Measurements from ENCODE around the gene SCGB1A1.
"Not testable (repeated sequence)": the region's sequence is repeated elsewhere in the genome, so short reads cannot be mapped to it uniquely, and the experiment has no call there.

The SCGB1A1 gene

GRCh38 chr11:62444835-62445234, 26.0 kb downstream of the SCGB1A1 start:
- DNase-seq (ENCODE audit: insufficient read length, low spot score) (no peak), FAIRE-seq (no peak)

- DNase-seq (ENCODE audit: insufficient read length, low spot score), result no peak
- no peak for FAIRE-seq
Observed at GRCh38 chr11:62445314-62445740, 26.5 kb downstream of the SCGB1A1 start.

GRCh38 chr11:62446091-62446490, 27.3 kb downstream of the SCGB1A1 start:
- FAIRE-seq, result no peak
- no peak for DNase-seq (ENCODE audit: insufficient read length, low spot score)

- FAIRE-seq, result no peak
- no peak for DNase-seq (ENCODE audit: insufficient read length, low spot score)
Observed at GRCh38 chr11:62449451-62449851, 30.6 kb downstream of the SCGB1A1 start.

GRCh38 chr11:62449912-62450311, 31.1 kb downstream of the SCGB1A1 start:
- not testable (repeated sequence) for FAIRE-seq; DNase-seq (ENCODE audit: insufficient read length, low spot score)

- DNase-seq (ENCODE audit: insufficient read length, low spot score), result no peak
- no peak for FAIRE-seq
Observed at GRCh38 chr11:62450543-62451240, 31.9 kb downstream of the SCGB1A1 start.

GRCh38 chr11:62451241-62451621, 32.4 kb downstream of the SCGB1A1 start:
- DNase-seq (ENCODE audit: insufficient read length, low spot score) (no peak), FAIRE-seq (no peak)

- FAIRE-seq, result no peak
- no peak for DNase-seq (ENCODE audit: insufficient read length, low spot score)
Observed at GRCh38 chr11:62452261-62452660, 33.4 kb downstream of the SCGB1A1 start.

GRCh38 chr11:62452839-62453468, 34.1 kb downstream of the SCGB1A1 start:
- no peak for FAIRE-seq
- no peak for DNase-seq (ENCODE audit: insufficient read length, low spot score)

GRCh38 chr11:62456630-62457029, 37.8 kb downstream of the SCGB1A1 start:
- DNase-seq (ENCODE audit: insufficient read length, low spot score) (no peak), FAIRE-seq (no peak)

GRCh38 chr11:62457478-62457877, 38.6 kb downstream of the SCGB1A1 start:
- no peak for DNase-seq (ENCODE audit: insufficient read length, low spot score)
- FAIRE-seq, result no peak

- DNase-seq (ENCODE audit: insufficient read length, low spot score) (no peak), FAIRE-seq (no peak)
Observed at GRCh38 chr11:62458212-62459002, 39.6 kb downstream of the SCGB1A1 start.

- FAIRE-seq, result no peak
- no peak for DNase-seq (ENCODE audit: insufficient read length, low spot score)
Observed at GRCh38 chr11:62459080-62459479, 40.2 kb downstream of the SCGB1A1 start.

- DNase-seq (ENCODE audit: insufficient read length, low spot score) (no peak), FAIRE-seq (no peak)
Observed at GRCh38 chr11:62461740-62462507, 43.1 kb downstream of the SCGB1A1 start.

GRCh38 chr11:62462508-62462892, 43.7 kb downstream of the SCGB1A1 start:
- DNase-seq (ENCODE audit: insufficient read length, low spot score), result no peak

GRCh38 chr11:62463121-62463542, 44.3 kb downstream of the SCGB1A1 start:
- DNase-seq (ENCODE audit: insufficient read length, low spot score), result no peak
- no peak for FAIRE-seq

More at GRCh38 chr11:62462508-62462892, 43.7 kb downstream of the SCGB1A1 start:
- FAIRE-seq, result no peak

- peak; percentile 18 for FAIRE-seq
- DNase-seq (ENCODE audit: insufficient read length, low spot score), result no peak
Observed at GRCh38 chr11:62464655-62465054, 45.8 kb downstream of the SCGB1A1 start.

- DNase-seq (ENCODE audit: insufficient read length, low spot score) (no peak), FAIRE-seq (no peak)
Observed at GRCh38 chr11:62466444-62466843, 47.6 kb downstream of the SCGB1A1 start.

- FAIRE-seq, result no peak
Observed at GRCh38 chr11:62468577-62468976, 49.7 kb downstream of the SCGB1A1 start.

GRCh38 chr11:62471603-62472002, 52.8 kb downstream of the SCGB1A1 start:
- FAIRE-seq, result no peak
- no peak for DNase-seq (ENCODE audit: insufficient read length, low spot score)

More at GRCh38 chr11:62468577-62468976, 49.7 kb downstream of the SCGB1A1 start:
- DNase-seq (ENCODE audit: insufficient read length, low spot score), result no peak

Measured in GM19239 (cell line).